RWPE1 (cell line): ENCODE results near the gene PARVA.

ENCODE experiments used
- CTCF ChIA-PET: fragments of 350-600 bp; sonication (Branson Sonifier 250); formaldehyde crosslinking; extraction: SDS; loops from one replicate; lab custom pipeline; 2021; lab: Yijun Ruan, JAX
- POLR2A ChIA-PET: fragments of 400-600 bp; formaldehyde crosslinking; extraction: SDS; loops from one replicate; lab custom pipeline; 2020; ENCODE audit warnings: antibody characterized with exemption; ENCODE audit not compliant: low non-redundant PET; lab: Yijun Ruan, JAX
- DNase-seq: peaks from one replicate; pipeline ENCODE4 v3.0.0; 2012; ENCODE audit warnings: low spot score
- H3K27ac ChIP-seq: fragments of 450-650 bp; 2 replicates; pipeline ENCODE4 v1.5.1; 2017
- CTCF ChIP-seq: fragments of 450-650 bp; conservative IDR thresholded peaks from 2 replicates; pipeline ENCODE4 v1.5.1; 2017; ENCODE audit warnings: low read depth, mild to moderate bottlenecking

The PARVA gene

GRCh38 chr11:12560362-12560761, 183.0 kb downstream of the PARVA start:
- no peak for TF ChIP-seq CTCF
- POLR2A ChIA-PET, result no interaction called here
- CTCF ChIA-PET, result no interaction called here
- no peak for DNase-seq
- no peak overlapping the region for H3K27ac ChIP-seq

GRCh38 chr11:12560861-12561260, 183.5 kb downstream of the PARVA start:
- ChIA-PET CTCF (no interaction called here), POLR2A (no interaction called here)
- DNase-seq, result no peak
- H3K27ac ChIP-seq, result no peak overlapping the region
- no peak for TF ChIP-seq CTCF

GRCh38 chr11:12564012-12564411, 186.6 kb downstream of the PARVA start:
- no peak for TF ChIP-seq CTCF
- DNase-seq, result no peak
- ChIA-PET POLR2A (no interaction called here), CTCF (no interaction called here)
- H3K27ac ChIP-seq, result no peak overlapping the region

GRCh38 chr11:12565406-12565805, 188.0 kb downstream of the PARVA start:
- TF ChIP-seq CTCF, result no peak
- no peak overlapping the region for H3K27ac ChIP-seq
- CTCF ChIA-PET, result no interaction called here
- no peak for DNase-seq
- POLR2A ChIA-PET, result no interaction called here

- no peak overlapping the region for H3K27ac ChIP-seq
- no peak for DNase-seq
- no peak for TF ChIP-seq CTCF
- ChIA-PET CTCF (interaction anchor here (0.6 kb wide), 1 partner anchor 19 kb away, joined by 5 read pairs; no protein-coding TSS in a partner anchor), POLR2A (no interaction called here)
These were observed 190.5 kb downstream of the PARVA start for GRCh38 chr11:12567746-12568460.

- TF ChIP-seq CTCF, result no peak
- no peak overlapping the region for H3K27ac ChIP-seq
- POLR2A ChIA-PET, result no interaction called here
- DNase-seq, result no peak
- CTCF ChIA-PET, result interaction anchor here (0.6 kb wide), 1 partner anchor 390 kb away, joined by 3 read pairs; no protein-coding TSS in a partner anchor
These were observed 192.4 kb downstream of the PARVA start for GRCh38 chr11:12569499-12570425.
